Mesodermal cell (in vitro differentiated cells): ENCODE measurements around the gene MYO5A.

Experiments
- H3K27ac ChIP-seq: 2 replicates; pipeline ENCODE4 v1.7.0; 2013; ENCODE audit warnings: mild to moderate bottlenecking, low read depth, low read length, moderate library complexity; ENCODE audit not compliant: severe bottlenecking
- H3K36me3 ChIP-seq: 2 replicates; pipeline ENCODE4 v1.7.1; 2013; ENCODE audit warnings: mild to moderate bottlenecking, low read length, moderate library complexity; ENCODE audit not compliant: control insufficient read depth, insufficient read depth
- H3K4me1 ChIP-seq: one replicate; pipeline ENCODE4 v1.7.1; 2013; ENCODE audit warnings: mild to moderate bottlenecking, low read length; ENCODE audit not compliant: insufficient read depth, control insufficient read depth, poor library complexity, severe bottlenecking
- H3K4me3 ChIP-seq: 2 replicates; pipeline ENCODE4 v1.7.0; 2013; ENCODE audit warnings: low read length, control low read depth, mild to moderate bottlenecking; ENCODE audit not compliant: insufficient read depth, poor library complexity, severe bottlenecking; ENCODE audit errors: extremely low read depth
- H3K9me3 ChIP-seq: 2 replicates; pipeline ENCODE4 v1.7.1; 2013; ENCODE audit warnings: mild to moderate bottlenecking, low read length, moderate library complexity; ENCODE audit not compliant: control insufficient read depth
- WGBS, 2 experiments: methylation state at CpG; one replicate each; pipeline ENCODE4 v1.1.5; 2013; ENCODE audit warnings: missing lambda C conversion rate in 2 of 2; ENCODE audit not compliant: insufficient coverage in 2 of 2; 5-methylcytosine and 5-hydroxymethylcytosine counted together

Gene MYO5A

DNA sequence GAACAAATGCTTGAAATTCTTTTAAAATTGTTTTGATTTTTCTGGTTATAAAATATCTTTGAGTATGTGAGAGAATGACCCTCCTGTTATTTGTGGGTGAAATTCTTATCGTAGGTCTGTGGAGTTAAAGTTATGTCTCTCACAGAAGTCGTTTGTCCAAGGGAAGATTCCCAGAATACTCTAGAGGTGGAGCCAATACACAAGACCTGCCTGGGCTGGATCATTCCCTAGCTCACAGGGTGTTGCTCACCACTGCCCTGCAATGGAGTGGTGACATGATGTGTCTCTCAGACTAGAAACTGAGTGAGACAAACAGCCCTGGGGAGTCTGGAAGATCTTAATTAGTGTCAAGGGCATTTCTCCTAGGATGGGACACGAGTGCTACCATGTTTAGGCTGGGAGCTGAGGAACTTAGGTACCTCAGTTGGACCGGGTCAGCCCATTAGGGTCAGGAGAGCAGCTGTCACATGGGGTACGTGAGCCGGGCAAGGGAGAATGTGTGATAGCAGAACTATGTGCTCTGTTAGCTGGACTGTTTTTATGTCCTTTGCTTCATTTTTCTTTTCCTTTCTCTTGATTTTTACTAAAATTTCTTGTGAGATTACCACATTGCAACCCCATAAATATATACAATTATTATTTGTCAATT lies 179.5 kb downstream of the MYO5A start:
- peaks cover 4% of the 10 kb centered on the region for H3K36me3 ChIP-seq
- 88 to 100% methylated on average over 3 to 4 of the region's 6 CpGs for WGBS, 2 experiments

DNA sequence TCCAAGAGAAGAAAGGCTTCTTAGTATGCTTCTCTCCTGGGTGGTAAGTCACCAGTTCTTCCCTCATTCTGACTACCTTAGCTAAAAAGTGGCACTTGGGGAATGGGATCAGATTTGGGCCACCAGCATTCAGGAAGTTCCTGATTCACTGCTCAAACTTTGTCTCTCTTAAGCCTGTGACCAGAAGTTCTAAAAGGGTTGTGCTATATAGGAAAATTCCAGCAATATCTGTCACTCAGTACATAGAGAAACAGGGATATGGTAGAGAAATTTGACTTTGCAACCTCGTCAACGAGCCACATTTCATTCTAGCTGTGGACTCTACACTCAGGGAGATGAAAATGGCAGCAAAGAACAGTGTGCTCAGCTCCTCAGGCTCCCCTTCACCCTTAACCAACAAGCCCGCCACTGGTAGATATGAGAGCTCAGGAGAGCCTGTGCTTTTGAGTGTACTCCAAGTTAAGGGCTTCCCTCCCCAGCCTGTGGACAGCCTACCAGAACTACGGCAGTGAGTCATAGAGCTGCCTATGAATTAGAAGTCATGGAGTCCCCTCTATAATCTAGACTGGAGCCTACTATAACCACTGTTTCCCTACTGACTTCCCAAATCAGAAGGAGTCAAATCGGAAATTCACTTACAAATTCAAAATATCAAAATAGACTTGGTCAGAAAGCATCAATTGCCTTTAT lies 180.5 kb downstream of the MYO5A start:
- Histone ChIP-seq H3K4me1 (peaks cover 3% of the 10 kb centered on the region), H3K27ac (no peak overlapping the region), H3K9me3 (no peaks in the 10 kb centered on the region), H3K36me3 (no peaks in the 10 kb centered on the region), H3K4me3 (no peak overlapping the region)
- WGBS, 2 experiments = 60 to 100% methylated on average over 1 of the region's 5 CpGs

More for the DNA sequence above, 179.5 kb downstream of the MYO5A start:
- Histone ChIP-seq H3K4me3 (no peak overlapping the region), H3K9me3 (no peaks in the 10 kb centered on the region), H3K27ac (no peak overlapping the region), H3K4me1 (peaks cover 3% of the 10 kb centered on the region)

DNA sequence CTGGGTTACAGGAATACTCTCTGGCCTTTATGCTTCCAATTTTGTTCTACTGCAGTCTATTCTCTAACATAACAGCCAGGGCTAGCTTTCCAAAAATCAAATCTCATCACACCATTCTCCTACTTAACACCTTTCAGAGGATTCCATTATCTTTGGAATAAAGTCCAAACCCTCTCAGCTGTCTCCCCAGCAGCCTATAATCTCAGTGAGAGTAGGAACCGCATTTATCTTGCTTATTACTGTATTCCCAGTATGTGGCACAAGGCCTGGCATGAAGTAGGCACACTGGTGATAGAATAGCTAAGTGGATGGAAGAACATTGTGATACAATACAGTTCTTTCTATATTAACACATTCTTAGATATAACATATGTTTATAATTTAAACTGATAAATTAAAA lies 184.1 kb downstream of the MYO5A start:
- Histone ChIP-seq H3K9me3 (no peaks in the 10 kb centered on the region), H3K4me1 (peaks cover 3% of the 10 kb centered on the region), H3K36me3 (no peaks in the 10 kb centered on the region), H3K4me3 (no peak overlapping the region), H3K27ac (no peak overlapping the region)
- no CpG with 5 or more reads among the region's 1 CpG for WGBS, 2 experiments

DNA sequence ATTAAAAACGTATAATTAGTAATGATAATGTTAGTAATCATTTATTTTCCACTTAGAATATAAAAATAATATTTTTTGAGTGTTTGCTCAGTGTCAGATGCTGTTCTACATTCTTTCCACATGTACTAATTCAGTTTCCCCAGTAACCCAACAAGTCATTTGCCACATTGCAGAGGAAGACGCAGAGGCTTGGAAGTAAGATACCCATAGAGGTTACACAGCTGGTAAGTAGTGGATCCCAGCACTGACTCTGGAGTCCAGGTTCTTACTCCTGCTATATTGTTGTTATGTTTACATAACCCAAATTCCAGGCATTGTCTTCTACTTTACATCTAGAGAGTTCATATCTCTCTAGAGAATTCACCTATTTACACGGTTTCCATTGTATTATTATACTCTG lies 184.8 kb downstream of the MYO5A start:
- Histone ChIP-seq H3K27ac (no peak overlapping the region), H3K4me1 (peaks cover 3% of the 10 kb centered on the region), H3K9me3 (no peaks in the 10 kb centered on the region), H3K36me3 (no peaks in the 10 kb centered on the region), H3K4me3 (no peak overlapping the region)
- WGBS, 2 experiments = 86 to 100% methylated on average over 1 of the region's 3 CpGs

DNA sequence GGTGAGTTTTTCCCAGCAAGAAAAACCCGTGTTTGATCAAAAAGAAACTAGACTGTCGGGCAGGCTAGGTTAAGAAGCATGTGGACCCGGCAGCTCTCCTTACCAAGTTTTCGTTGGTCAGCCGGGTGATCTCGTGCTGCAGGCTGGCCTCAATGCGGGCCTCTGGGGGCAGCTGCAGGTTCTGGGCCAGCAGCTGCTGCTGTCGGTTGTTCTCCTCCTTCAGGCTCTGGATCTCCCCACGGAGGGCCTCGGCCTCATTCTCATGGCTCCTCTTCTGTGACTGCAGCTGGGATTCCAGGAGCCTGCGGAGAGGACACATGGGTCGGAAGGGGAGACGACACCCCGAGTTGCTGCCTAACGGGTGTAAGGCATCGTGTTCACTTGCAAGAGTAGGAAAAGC lies 188.6 kb downstream of the MYO5A start:
- Histone ChIP-seq H3K9me3 (no peaks in the 10 kb centered on the region), H3K36me3 (no peaks in the 10 kb centered on the region), H3K4me1 (peaks cover 13% of the 10 kb centered on the region), H3K4me3 (no peak overlapping the region), H3K27ac (no peak overlapping the region)
- 90 to 95% methylated on average over 14 to 16 of the region's 16 CpGs for WGBS, 2 experiments

DNA sequence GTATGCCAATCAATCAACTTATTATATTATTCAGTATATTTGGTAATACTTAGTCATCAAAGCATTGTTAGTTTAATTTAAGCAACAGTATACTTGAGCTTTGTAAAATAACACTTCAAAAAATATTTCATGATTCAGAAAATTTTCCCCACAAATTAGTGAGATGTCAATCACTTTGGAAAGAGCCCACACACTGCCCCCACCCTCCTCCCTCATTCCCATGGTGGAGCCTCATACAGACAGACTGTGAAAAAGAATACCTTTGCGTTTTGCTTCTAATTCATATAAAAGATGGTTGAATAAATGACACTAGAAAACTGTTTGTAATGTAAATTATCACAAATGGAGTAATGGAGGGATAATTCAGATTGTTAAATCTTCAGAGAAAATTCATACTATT lies 189.8 kb downstream of the MYO5A start:
- WGBS, 2 experiments = no CpG with 5 or more reads among the region's 1 CpG
- Histone ChIP-seq H3K4me3 (no peak overlapping the region), H3K36me3 (no peaks in the 10 kb centered on the region), H3K4me1 (peaks cover 13% of the 10 kb centered on the region), H3K9me3 (no peaks in the 10 kb centered on the region), H3K27ac (no peak overlapping the region)

DNA sequence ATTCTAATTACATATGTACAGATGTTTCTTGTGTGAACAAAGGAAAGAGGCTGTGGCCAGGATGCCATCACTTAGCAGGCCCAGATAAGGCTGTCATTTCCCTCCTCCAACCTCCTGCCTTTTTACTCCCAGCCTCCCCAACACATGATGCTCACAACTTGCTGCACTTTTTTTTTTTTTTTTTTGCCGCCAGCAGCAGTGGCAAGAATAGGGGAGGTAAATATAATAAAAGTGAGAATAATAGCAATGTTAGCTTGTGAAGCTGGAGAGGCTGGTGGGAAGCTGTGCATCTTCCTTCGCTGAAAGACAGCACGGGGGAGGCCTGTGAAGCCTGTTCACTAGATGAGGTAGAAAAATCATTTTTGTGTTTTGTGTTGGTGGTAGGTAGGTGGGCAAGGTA lies 190.6 kb downstream of the MYO5A start:
- no peaks in the 10 kb centered on the region for H3K9me3 ChIP-seq
- whole genome bisulfite sequencing, 2 experiments = 63 to 71% methylated on average over 2 of the region's 3 CpGs
- no peaks in the 10 kb centered on the region for H3K36me3 ChIP-seq
- H3K4me3 ChIP-seq = no peak overlapping the region
- H3K27ac ChIP-seq = no peak overlapping the region
- H3K4me1 ChIP-seq = peaks cover 13% of the 10 kb centered on the region

DNA sequence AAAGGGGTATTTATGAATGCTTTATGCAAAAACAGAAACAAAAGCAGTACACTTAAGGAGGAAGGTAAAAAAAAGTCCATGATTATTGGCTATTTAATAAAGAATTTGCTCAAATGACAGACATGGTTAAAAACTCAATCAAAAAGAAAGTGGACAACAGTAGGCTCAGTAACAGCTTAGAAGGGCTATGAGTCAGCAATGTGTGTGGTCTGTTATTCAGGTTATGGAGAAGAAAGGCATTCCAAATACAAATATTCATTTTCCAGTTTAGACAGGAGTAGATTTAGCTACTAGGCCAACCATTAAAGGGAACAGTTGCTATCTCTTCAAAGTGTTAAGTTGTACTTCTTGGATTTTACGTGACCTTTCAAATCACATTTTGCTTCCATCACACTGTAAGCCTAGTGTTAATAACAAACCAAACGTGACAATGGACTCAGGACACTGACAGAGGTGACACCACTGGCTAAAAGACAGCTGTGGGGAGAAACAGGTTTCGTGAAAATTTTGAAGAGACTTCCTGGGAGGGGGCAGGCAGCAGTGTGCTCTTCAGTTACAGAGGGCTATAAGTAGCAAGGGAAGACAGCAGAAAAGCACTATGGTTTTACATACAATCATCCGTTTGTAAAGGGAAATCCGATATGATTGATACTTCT lies 191.4 kb downstream of the MYO5A start:
- 35 to 77% methylated on average over 2 to 5 of the region's 5 CpGs for WGBS, 2 experiments
- H3K4me3 ChIP-seq = no peak overlapping the region
- no peaks in the 10 kb centered on the region for H3K9me3 ChIP-seq
- no peak overlapping the region for H3K27ac ChIP-seq
- H3K4me1 ChIP-seq = peaks cover 13% of the 10 kb centered on the region
- no peaks in the 10 kb centered on the region for H3K36me3 ChIP-seq

DNA sequence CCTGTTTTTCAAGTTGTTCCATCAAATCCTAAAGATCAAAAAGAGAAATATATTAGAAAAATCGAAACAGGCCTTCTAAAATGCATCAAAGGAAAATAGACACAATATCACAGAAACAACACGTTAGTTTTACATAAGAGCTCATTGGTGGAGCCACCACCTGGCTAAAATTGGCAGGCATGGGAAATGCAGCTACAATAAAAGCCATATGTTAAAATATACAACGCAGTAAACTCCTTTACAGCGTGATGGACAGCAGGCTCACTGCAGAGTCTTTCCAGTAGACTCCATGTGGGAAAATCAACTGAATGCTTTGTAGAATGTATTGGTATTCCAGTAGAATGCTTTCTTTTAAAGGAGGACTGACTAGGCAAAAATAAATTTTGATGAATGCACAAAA lies 192.2 kb downstream of the MYO5A start:
- 81 to 100% methylated on average over 2 of the region's 4 CpGs for WGBS, 2 experiments

DNA sequence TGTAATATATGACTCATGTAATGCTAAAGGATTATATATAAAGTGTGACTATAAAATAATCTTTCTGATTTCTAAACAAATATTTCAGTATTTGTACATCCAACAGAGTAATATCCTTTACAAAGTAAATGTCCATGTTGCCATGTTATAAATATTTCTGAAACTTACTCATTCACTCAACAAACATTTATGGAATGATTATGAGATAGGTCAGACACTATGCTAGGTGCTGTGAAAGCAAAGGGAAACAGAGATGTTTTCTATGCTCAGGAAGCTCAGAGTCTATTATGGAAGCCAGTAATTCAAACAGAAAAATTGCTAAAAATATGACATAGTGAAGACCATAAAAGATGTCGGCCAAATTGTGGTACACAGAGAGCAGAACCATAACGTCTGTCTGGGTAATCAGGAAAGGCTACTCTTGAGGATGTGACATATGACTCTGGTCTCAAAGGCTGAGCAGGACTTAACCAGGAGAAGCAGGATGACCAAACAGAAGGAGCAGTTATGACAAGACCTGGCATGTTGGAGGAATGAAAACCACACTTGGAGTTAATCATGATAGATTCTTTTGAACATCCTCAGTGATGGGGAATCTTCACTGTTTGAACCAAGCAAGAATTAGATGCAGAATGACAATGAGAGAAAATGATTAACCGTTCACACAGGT lies 194.1 kb downstream of the MYO5A start:
- H3K4me3 ChIP-seq = no peak overlapping the region
- H3K4me1 ChIP-seq = peaks cover 13% of the 10 kb centered on the region
- 84 to 92% methylated on average over 3 of the region's 3 CpGs for WGBS, 2 experiments
- H3K27ac ChIP-seq = no peak overlapping the region
- H3K9me3 ChIP-seq = no peaks in the 10 kb centered on the region
- H3K36me3 ChIP-seq = no peaks in the 10 kb centered on the region

More for the DNA sequence above, 192.2 kb downstream of the MYO5A start:
- Histone ChIP-seq H3K36me3 (no peaks in the 10 kb centered on the region), H3K9me3 (no peaks in the 10 kb centered on the region), H3K4me1 (peaks cover 13% of the 10 kb centered on the region), H3K27ac (no peak overlapping the region), H3K4me3 (no peak overlapping the region)
